NCI-H82 treated with DMSO at 0.1 percent for 48 hours (cell line): ENCODE data around the gene DAD1.
"Not testable (repeated sequence)": the region's sequence is repeated elsewhere in the genome, so short reads cannot be mapped to it uniquely, and the experiment has no call there.

Source experiments
- DNase-seq: peaks from one replicate; lab custom pipeline; 2025; ENCODE audit not compliant: unreplicated experiment; lab: John Stamatoyannopoulos, UW

The DAD1 gene

GRCh38 chr14:22553445-22553844, 35.6 kb downstream of the DAD1 start:
- no peak for DNase-seq

- DNase-seq, result no peak
Measured at GRCh38 chr14:22552827-22553076, 36.3 kb downstream of the DAD1 start.

- DNase-seq, result no peak
Measured at GRCh38 chr14:22552001-22552826, 36.8 kb downstream of the DAD1 start.

GRCh38 chr14:22551605-22551997, 37.4 kb downstream of the DAD1 start:
- no peak for DNase-seq

- DNase-seq, result no peak
Measured at GRCh38 chr14:22549981-22550673, 38.9 kb downstream of the DAD1 start.

DNA sequence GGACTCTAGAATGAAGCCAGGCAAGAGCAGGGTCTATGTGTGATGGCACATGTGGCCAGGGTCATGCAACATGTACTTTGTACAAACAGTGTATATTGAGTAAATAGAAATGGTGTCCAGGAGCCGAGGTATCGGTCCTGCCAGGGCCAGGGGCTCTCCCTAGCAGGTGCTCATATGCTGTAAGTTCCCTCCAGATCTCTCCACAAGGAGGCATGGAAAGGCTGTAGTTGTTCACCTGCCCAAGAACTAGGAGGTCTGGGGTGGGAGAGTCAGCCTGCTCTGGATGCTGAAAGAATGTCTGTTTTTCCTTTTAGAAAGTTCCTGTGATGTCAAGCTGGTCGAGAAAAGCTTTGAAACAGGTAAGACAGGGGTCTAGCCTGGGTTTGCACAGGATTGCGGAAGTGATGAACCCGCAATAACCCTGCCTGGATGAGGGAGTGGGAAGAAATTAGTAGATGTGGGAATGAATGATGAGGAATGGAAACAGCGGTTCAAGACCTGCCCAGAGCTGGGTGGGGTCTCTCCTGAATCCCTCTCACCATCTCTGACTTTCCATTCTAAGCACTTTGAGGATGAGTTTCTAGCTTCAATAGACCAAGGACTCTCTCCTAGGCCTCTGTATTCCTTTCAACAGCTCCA, 39.6 kb downstream of the DAD1 start:
- no peak for DNase-seq

DNA sequence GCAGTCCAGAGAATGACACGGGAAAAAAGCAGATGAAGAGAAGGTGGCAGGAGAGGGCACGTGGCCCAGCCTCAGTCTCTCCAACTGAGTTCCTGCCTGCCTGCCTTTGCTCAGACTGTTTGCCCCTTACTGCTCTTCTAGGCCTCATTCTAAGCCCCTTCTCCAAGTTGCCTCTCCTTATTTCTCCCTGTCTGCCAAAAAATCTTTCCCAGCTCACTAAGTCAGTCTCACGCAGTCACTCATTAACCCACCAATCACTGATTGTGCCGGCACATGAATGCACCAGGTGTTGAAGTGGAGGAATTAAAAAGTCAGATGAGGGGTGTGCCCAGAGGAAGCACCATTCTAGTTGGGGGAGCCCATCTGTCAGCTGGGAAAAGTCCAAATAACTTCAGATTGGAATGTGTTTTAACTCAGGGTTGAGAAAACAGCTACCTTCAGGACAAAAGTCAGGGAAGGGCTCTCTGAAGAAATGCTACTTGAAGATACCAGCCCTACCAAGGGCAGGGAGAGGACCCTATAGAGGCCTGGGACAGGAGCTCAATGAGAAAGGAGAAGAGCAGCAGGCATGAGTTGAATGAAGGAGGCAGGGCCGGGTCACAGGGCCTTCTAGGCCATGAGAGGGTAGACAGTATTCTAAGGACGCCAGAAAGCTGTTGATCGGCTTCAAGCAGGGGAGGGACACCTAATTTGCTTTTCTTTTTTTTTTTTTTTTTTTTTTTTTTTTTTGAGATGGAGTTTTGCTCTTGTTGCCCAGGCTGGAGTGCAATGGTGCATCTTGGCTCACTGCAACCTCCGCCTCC, 40.9 kb downstream of the DAD1 start:
- DNase-seq, result no peak

DNA sequence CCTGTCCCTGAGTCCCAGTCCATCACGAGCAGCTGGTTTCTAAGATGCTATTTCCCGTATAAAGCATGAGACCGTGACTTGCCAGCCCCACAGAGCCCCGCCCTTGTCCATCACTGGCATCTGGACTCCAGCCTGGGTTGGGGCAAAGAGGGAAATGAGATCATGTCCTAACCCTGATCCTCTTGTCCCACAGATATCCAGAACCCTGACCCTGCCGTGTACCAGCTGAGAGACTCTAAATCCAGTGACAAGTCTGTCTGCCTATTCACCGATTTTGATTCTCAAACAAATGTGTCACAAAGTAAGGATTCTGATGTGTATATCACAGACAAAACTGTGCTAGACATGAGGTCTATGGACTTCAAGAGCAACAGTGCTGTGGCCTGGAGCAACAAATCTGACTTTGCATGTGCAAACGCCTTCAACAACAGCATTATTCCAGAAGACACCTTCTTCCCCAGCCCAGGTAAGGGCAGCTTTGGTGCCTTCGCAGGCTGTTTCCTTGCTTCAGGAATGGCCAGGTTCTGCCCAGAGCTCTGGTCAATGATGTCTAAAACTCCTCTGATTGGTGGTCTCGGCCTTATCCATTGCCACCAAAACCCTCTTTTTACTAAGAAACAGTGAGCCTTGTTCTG, 41.6 kb downstream of the DAD1 start:
- no peak for DNase-seq

- DNase-seq, result no peak
Measured at GRCh38 chr14:22546722-22547071, 42.3 kb downstream of the DAD1 start.

DNA sequence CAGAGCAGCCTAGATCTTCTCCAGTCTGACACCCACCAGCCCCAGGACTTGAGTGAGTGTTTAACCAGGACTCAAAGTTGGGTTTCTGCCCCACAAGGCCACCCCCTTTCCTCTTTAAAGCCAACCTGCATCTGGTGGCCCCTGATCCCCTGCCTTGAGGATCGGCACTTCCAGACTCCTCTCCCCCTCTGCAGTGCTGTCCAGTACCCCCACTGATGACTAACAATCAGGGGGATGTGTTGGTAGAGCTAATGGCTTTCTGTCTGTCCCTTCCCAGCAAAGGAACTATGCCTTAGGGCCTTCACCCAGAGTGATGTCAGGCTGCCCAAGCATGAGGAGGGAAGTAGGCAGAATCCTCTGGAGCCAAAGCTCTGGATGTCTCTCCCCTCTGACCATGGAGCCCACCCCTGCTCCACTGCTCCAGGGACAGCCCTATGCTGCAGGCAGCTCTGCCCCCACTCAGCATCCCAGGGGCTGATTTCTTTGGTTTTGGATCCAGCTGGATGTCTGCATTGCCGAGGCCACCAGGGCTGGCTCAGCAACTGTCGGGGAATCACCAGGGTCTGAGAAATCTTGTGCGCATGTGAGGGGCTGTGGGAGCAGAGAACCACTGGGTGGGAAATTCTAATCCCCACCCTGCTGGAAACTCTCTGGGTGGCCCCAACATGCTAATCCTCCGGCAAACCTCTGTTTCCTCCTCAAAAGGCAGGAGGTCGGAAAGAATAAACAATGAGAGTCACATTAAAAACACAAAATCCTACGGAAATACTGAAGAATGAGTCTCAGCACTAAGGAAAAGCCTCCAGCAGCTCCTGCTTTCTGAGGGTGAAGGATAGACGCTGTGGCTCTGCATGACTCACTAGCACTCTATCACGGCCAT, 42.9 kb downstream of the DAD1 start:
- DNase-seq, result no peak

GRCh38 chr14:22544881-22545420, 44.1 kb downstream of the DAD1 start:
- no peak for DNase-seq

DNA sequence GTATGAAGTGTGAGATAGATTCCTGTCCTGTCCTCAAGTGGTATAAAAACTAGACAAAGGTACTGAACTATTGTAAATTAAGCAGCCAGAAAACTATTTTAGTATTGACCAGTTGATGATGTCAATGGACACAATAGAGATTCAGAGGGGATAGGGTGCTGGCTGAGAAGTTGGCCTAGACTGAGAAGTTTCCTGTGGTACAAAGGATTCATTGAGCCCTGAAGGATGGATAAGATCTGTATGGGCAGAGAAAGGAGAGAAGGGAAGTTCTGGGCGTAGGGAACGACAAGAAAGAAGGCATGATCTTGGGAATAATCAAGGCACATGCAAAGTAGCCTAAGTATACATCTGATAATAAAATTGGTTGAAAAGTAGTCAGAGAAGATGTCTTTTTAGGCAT, 44.6 kb downstream of the DAD1 start:
- no peak for DNase-seq

DNA sequence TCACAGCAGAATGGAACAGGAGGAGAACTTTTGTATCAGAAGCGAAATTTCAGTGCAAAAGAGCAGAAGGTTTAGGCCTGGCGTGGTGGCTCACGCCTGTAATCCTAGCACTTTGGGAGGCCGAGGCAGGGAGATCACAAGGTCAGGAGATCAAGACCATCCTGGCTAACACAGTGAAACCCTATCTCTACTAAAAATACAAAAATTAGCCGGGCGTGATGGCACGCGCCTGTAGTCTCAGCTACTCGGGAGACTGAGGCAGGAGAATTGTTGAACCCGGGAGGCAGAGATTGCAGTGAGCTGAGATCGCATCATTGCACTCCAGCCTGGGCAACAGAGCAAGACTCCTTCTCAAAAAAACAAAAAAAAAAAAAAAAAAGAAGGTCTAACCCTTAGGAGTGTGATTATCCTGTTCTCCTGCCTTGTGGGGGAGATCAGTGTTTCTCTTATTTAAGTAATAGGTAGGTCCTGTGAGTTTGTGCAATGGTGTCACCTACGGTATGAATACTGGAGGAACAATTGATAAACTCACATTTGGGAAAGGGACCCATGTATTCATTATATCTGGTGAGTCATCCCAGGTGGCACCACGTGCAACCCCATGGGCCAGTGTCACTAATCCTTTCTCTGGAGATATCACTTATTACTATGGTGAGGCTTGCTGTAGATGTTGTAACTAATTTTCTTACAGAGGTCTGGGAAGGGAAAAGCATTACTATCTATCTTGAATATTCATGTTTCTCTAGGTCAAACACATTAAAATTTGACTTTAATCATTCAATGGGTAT, 45.3 kb downstream of the DAD1 start:
- DNase-seq, result not testable (repeated sequence)

DNA sequence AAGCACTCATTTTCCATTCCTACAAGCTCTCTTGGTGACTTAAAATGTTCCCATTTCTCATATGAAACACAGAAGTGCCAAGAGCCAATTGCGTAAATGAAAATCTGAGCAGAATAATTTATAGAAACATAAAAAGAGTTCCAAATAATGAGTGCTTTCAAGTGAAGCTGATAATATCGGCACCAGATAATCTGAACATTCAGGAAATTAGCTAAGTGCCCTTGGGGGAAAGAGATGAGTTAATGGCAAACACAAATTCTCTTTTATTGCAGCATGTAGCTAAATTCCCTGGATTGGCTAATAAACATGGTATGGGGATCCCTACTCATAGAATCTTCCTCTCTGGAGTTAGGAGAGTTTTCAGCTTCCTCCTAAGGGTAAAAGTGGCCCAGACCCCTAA, 46.7 kb downstream of the DAD1 start:
- DNase-seq, result no peak

- DNase-seq, result no peak
Measured at GRCh38 chr14:22541721-22542120, 47.3 kb downstream of the DAD1 start.

- no peak for DNase-seq
Measured at GRCh38 chr14:22540811-22541360, 48.1 kb downstream of the DAD1 start.

DNA sequence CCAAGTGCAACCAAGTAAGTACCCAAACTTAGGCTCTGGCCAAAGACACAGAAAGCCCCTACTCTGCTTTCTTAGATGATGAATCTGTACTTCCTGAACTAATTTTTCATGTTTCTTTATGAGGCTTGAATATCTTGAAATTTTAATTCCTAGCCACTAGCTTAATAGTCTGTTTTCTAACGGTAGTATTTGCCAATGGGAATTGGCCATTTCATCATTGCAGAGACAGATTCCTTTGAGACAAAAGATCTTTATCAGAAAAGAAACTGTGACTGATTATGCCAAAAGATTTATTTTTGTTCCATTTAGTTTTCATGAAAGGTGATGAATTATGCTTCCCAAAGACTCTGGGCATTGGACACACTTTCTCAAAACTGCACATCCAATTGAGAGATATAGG, 48.7 kb downstream of the DAD1 start:
- DNase-seq, result no peak

DNA sequence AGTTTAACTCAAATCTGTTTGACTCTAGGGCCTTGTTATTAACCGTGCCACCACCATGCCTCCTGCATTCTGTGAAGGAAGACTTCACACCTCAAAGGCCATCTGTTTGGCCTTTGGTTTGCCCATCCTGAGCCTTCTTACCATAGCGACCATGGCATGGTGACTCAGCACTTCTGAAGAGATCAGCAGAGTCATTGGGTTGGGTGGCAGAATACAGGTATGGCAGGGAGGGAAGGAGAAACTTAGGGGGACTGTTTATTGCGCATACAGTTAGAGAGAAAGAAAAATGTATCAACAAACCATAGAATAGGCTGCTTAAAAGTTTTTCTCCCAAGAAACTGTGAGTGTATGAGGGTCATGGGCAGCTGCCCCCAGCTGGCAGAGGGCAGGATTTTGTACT, 49.2 kb downstream of the DAD1 start:
- no peak for DNase-seq

DNA sequence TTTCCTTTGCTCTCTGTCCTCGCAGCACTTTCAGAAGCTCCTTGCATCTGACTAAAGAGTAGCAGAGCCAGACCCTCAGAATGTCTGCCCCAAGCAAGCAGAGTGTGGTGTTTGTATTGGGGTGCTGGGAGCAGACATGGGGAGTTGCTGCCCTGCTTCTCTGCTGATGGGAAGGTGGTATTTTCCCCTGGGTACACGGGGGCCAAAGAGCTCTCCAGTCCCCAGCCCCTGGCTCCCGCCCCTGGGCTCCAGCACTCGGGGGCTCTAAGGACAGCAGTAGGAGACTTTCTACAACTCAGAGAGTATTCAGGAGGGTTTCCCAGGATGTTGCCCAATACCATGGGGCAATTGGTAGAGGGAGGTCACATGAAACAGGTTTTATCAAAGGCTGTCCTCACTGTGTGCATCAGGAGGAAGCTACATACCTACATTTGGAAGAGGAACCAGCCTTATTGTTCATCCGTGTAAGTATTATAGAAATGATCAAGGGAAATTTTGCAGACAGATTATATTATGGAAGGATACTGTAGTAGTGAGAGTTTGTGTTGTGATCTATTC, 50.3 kb downstream of the DAD1 start:
- no peak for DNase-seq
